Eye (tissue), 1 donor: ENCODE data around the gene DTX4.

ENCODE experiments used
- DNase-seq: peaks from one replicate; pipeline ENCODE4 v3.0.0-alpha.2; 2015

The DTX4 gene

DNA sequence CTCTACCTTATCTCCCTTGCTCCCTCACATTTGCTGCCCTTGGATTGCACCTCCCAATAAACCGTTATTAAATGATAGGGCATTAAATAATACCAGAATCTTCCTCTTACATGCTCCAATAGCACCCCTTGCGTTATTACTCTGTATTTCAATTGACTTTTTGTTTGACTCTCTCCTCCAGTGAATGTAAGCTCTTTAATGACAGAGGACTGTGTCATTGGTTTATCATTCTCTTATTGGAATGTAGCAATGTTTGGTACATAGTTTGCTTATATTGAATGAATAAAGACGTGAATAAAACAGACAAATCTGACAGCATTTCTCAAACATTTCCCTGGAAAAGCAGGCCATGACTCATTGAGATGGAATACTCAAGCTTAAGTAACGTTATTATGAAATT is 49.5 kb downstream of the DTX4 start:
- no peak for DNase-seq

DNA sequence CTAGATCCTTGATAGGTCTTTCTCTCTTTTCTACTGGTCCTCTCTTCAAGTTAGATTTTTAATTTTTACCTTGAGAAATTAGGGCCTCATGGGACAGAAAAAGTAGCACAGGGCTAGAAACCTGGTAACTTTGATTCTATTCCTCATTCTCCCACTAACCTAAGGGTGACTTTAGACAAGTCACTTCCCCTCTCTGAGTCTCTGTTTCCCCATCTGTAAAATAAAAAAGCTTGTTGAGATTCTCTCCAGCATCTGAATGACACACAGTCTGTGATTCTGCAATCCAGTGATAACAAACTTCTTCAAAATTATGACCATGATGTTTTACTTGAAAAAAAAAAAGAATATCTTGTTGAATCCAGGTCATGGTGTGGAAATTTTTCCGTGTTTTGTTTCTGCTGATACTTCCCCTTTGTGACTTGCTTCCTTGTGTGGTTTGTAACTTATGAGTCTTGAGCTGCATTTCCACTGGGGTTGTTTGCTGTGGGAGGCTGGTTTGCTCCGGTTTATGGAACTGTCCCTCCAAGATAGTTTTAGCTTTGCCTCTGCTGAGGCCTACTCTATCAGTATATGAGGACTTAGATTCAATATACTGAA is 50.6 kb downstream of the DTX4 start:
- DNase-seq: no peak

DNA sequence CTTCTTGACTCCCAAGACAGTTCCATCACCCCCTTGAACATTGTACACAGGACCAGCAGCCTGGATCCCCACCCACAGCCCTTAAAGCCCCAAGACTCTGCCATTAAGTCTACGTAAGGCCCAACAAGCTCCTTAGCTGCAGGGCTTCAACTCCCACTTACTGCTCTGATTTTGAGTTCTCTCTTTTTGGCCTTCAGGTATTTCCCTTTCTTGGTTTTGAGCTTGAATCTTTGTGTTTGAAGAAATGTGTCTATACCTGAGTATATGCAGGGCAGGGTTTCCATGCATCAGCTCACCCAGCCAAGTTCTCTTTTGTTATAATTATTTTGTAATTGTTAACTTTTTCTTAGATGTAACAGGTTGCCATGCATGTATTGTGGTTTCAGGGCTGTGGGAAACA is 51.2 kb downstream of the DTX4 start:
- DNase-seq: no peak

- no peak for DNase-seq
Measured at GRCh38 chr11:59223611-59224010, 51.7 kb downstream of the DTX4 start.

DNA sequence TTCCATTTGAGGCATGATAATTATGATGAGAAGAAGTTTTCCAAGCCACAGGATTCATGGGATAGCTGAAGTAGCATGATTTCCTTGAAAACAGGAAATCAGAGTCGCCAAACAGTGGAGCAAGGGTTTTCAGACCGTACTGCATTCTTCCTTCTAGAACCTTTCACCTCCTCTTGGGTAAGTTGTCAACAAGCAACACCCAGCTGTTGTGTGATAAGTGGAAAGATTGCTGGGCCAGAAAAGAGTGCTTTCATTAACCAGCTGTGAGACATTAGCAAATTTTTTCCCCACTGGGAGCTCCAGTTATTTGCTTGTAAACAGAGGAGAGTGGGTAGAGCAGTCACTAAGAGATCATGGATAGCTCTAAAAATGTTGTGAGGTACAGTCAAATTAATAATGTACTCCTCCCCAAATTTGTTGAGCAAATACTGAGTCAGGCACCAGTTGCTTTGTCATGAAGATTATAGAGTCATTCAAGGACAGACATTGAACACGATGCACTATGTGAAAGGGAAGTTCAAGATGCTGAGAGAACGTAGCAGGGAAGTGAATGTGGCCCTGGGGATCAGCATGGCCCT is 52.5 kb downstream of the DTX4 start:
- DNase-seq: no peak

DNA sequence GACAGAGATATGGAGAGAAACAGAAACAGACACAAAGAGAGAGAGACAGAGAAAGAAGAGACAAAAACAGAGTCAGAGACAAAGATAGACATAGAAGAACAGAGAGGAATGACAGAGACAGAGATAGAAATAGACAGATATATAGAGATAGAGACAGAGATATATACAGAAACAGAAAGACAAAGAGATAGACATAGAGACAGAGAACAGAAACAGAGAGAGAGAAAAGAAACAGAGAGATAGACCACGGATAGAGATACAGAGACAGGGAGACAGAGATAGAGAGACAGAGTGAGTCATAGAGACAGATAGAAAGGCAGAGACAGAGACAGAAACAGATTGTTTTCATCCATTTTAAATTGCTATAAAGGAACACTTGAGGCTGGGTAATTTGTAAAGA is 53.1 kb downstream of the DTX4 start:
- no peak for DNase-seq

- no peak for DNase-seq
Measured at GRCh38 chr11:59226396-59226795, 54.5 kb downstream of the DTX4 start.

DNA sequence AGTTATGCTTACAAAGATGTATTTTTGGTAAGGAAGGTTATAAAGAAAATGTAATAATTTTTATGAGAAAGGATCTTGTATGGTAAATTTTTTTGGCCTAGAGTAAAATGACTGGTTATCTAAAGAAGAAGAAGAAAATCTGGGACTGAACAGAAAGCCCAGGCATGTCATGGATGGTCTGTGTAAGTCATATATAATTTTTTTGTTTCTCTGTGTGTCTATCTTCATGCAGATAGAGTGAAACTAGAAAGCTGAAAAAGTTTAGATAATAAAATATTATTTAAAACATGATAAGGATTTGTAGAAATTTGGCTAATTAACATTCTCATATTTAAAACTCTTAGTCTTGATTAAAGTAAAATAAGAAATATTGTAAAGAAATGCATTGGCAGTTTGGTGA is 68.4 kb downstream of the DTX4 start:
- DNase-seq: no peak

GRCh38 chr11:59243633-59244032 is 71.7 kb downstream of the DTX4 start:
- DNase-seq: no peak

GRCh38 chr11:59247531-59248227 is 75.7 kb downstream of the DTX4 start:
- peak; percentile 42 for DNase-seq

DNA sequence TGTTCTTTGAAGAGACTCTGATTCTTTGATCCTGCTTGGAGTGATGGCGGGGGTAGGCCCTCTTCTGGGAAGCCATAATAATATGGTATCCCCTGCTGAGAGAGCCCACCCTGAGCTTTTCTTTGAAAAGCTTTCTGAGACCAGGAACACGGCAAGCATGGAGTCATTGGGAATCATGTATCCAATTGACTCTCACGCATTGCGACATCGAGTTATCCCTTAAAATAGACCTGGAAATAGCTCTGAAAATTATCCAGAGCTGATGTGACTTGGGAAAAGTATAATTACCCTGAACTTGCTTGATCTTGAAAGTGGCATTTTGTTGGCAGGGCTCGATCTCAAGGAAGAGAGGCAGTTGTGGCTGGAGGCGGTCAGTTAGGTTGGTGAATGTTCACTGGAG is 77.6 kb downstream of the DTX4 start:
- DNase-seq: no peak

DNA sequence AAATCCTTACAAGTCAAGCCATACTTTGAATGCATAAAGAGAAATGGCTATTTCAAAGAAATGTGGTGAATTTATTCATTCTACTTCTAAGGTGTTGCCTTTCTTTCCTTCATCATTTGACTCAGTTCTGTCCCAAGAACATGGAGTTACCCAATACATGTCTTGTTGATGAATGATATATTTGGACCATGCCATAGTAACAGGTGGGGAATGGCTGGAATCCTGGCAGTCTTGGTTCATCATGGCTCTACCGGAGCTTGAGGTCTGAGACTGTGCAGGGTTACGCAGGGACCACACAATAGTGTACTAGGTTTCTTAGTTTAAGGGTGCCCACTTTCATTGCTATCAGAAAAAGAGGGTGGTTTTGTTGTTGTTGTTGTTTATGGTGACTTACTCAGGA is 81.1 kb downstream of the DTX4 start:
- no peak for DNase-seq

GRCh38 chr11:59254286-59254685 is 82.4 kb downstream of the DTX4 start:
- DNase-seq: no peak

DNA sequence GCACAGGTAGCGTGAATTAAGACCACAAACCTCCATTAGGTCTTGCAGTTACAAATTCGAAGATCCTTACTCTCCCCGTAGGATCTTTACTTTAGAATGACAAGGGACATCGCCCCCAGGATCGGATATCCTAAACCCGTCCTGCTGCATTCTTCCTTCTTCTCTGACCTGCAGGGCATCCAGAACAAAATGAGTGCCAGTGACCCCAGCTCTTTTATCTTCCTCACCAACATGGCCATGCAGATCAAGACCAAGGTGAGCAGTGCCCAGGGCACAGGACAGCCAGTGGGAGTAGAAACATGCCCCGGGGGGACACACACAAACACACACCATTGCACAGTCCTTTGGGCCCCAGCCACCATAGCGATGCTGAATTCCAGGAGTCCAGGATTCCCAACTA is 83.3 kb downstream of the DTX4 start:
- no peak for DNase-seq
